ENCODE results near the gene ASB8.
"Not testable (repeated sequence)": the region's sequence is repeated elsewhere in the genome, so short reads cannot be mapped to it uniquely, and the experiment has no call there.

ASB8 gene

GRCh38 chr12:48111312-48111693 lies 46.0 kb downstream of the ASB8 start:
- not testable (repeated sequence) for H3K9me3 Mint-ChIP-seq; H3K4me3 Mint-ChIP-seq; DNase-seq; H3K36me3 Mint-ChIP-seq (ENCODE audit: low read depth); H3K27ac Mint-ChIP-seq
- peaks cover 11% of the 10 kb centered on the region for H3K27me3 Mint-ChIP-seq
- H3K4me1 Mint-ChIP-seq (ENCODE audit: low read depth) = peaks cover 26% of the 10 kb centered on the region

GRCh38 chr12:48110691-48111311 lies 46.5 kb downstream of the ASB8 start:
- H3K27me3 Mint-ChIP-seq = peaks cover 11% of the 10 kb centered on the region
- no peaks in the 10 kb centered on the region for H3K36me3 Mint-ChIP-seq (ENCODE audit: low read depth)
- no peak overlapping the region for H3K4me3 Mint-ChIP-seq
- no peak overlapping the region for H3K27ac Mint-ChIP-seq
- H3K4me1 Mint-ChIP-seq (ENCODE audit: low read depth) = peaks cover 27% of the 10 kb centered on the region
- no peaks in the 10 kb centered on the region for H3K9me3 Mint-ChIP-seq
- DNase-seq = no peak

- no peaks in the 10 kb centered on the region for H3K9me3 Mint-ChIP-seq
Observed at GRCh38 chr12:48109424-48109823, 47.9 kb downstream of the ASB8 start.

GRCh38 chr12:48106681-48107613 lies 50.4 kb downstream of the ASB8 start:
- Mint-ChIP-seq H3K36me3 (ENCODE audit: low read depth) (peaks cover 12% of the 10 kb centered on the region), H3K9me3 (no peaks in the 10 kb centered on the region), H3K4me1 (ENCODE audit: low read depth) (peaks cover 44% of the 10 kb centered on the region), H3K4me3 (peak overlapping the region; percentile 89), H3K27ac (peak overlapping the region; percentile 96), H3K27me3 (no peaks in the 10 kb centered on the region)
- no peak for DNase-seq

More at GRCh38 chr12:48109424-48109823, 47.9 kb downstream of the ASB8 start:
- peaks cover 2% of the 10 kb centered on the region for H3K27me3 Mint-ChIP-seq
- no peak for DNase-seq
- peaks cover 31% of the 10 kb centered on the region for H3K4me1 Mint-ChIP-seq (ENCODE audit: low read depth)
- H3K36me3 Mint-ChIP-seq (ENCODE audit: low read depth) = peaks cover 6% of the 10 kb centered on the region
- H3K27ac Mint-ChIP-seq = no peak overlapping the region
- H3K4me3 Mint-ChIP-seq = no peak overlapping the region

- Mint-ChIP-seq H3K27me3 (no peaks in the 10 kb centered on the region), H3K27ac (peak within 1 kb of the TSS; percentile 96), H3K36me3 (ENCODE audit: low read depth) (peaks cover 18% of the 10 kb centered on the region), H3K9me3 (no peaks in the 10 kb centered on the region), H3K4me1 (ENCODE audit: low read depth) (peaks cover 51% of the 10 kb centered on the region), H3K4me3 (peak within 1 kb of the TSS; percentile 89)
- DNase-seq = peak; percentile 96
Observed at GRCh38 chr12:48105867-48106680, 51.2 kb downstream of the ASB8 start, which contains the start of gene SENP1. TSS of gene SENP1 (minus strand) at chr12:48106079. CDS start at chr12:48101472, 4,607 bp downstream.

GRCh38 chr12:48105321-48105866 lies 51.9 kb downstream of the ASB8 start:
- Mint-ChIP-seq H3K36me3 (ENCODE audit: low read depth) (peaks cover 19% of the 10 kb centered on the region), H3K4me3 (peak overlapping the region; percentile 89), H3K9me3 (no peaks in the 10 kb centered on the region), H3K27ac (peak overlapping the region; percentile 96), H3K27me3 (no peaks in the 10 kb centered on the region), H3K4me1 (ENCODE audit: low read depth) (peaks cover 51% of the 10 kb centered on the region)
- peak; percentile 74 for DNase-seq

- DNase-seq = no peak
- peaks cover 25% of the 10 kb centered on the region for H3K36me3 Mint-ChIP-seq (ENCODE audit: low read depth)
- peak overlapping the region; percentile 96 for H3K27ac Mint-ChIP-seq
- no peaks in the 10 kb centered on the region for H3K27me3 Mint-ChIP-seq
- H3K9me3 Mint-ChIP-seq = no peaks in the 10 kb centered on the region
- H3K4me3 Mint-ChIP-seq = peak overlapping the region; percentile 89
- H3K4me1 Mint-ChIP-seq (ENCODE audit: low read depth) = peaks cover 48% of the 10 kb centered on the region
Observed at GRCh38 chr12:48104531-48104930, 52.8 kb downstream of the ASB8 start.

Data from activated T-cell treated with anti-CD3 and anti-CD28 coated beads, Interleukin-2, amount 50 U/mL, for 24 hours (primary cell).